Neural cell (in vitro differentiated cells): Measurements from ENCODE around the gene ADARB2. TPM values are rescaled to one million over a fixed set of nuclear protein-coding genes. Genes with fewer than 3 reads are reported as not detected.

Experiments used
- H2AFZ ChIP-seq: fragments of 200-600, 300-800 bp; sonication (generic), shearing (Covaris generic); 2 replicates; pipeline ENCODE4 v1.6.0; 2014; ENCODE audit warnings: low read depth, mild to moderate bottlenecking, antibody characterized with exemption, low read length, moderate library complexity
- H3F3A ChIP-seq: fragments of 200-600 bp; shearing (Covaris generic); 2 replicates; pipeline ENCODE4 v1.6.1; 2016; ENCODE audit warnings: mild to moderate bottlenecking, moderate library complexity, mixed read lengths, antibody characterized with exemption, low read length; ENCODE audit not compliant: insufficient read depth, poor library complexity, severe bottlenecking
- H3K27ac ChIP-seq: fragments of 200-600, 300-800 bp; sonication (generic), shearing (Covaris generic); 2 replicates; pipeline ENCODE4 v1.5.1; 2014; ENCODE audit warnings: mild to moderate bottlenecking, low read length, moderate library complexity
- H3K27me3 ChIP-seq: fragments of 300-800, 200-600 bp; sonication (generic), shearing (Covaris generic); 2 replicates; pipeline ENCODE4 v1.6.0; 2014; ENCODE audit warnings: mild to moderate bottlenecking, low read depth, low read length, moderate library complexity; ENCODE audit not compliant: insufficient read depth
- H3K36me3 ChIP-seq: fragments of 300-800, 200-600 bp; sonication (generic), shearing (Covaris generic); 2 replicates; pipeline ENCODE4 v1.5.1; 2014; ENCODE audit warnings: mild to moderate bottlenecking, antibody characterized with exemption, low read length, moderate library complexity; ENCODE audit not compliant: insufficient read depth
- H3K4me2 ChIP-seq: fragments of 300-800, 200-600 bp; sonication (generic), shearing (Covaris generic); 2 replicates; pipeline ENCODE4 v1.6.0; 2014; ENCODE audit warnings: mild to moderate bottlenecking, low read length
- H3K4me3 ChIP-seq: fragments of 300-800, 200-600 bp; sonication (generic), shearing (Covaris generic); 2 replicates; pipeline ENCODE4 v1.5.1; 2014; ENCODE audit warnings: mild to moderate bottlenecking, low read length, moderate library complexity
- H3K79me2 ChIP-seq: fragments of 200-600 bp; shearing (Covaris generic); replicated peaks from 2 replicates; pipeline ENCODE4 v1.6.0; 2014; ENCODE audit warnings: mild to moderate bottlenecking, low read length, moderate library complexity; ENCODE audit not compliant: insufficient read depth
- H3K9ac ChIP-seq: fragments of 300-800, 200-600 bp; sonication (generic), shearing (Covaris generic); 2 replicates; pipeline ENCODE4 v1.6.1; 2016; ENCODE audit warnings: mild to moderate bottlenecking, low read length, mixed read lengths
- H3K9me2 ChIP-seq: fragments of 200-600 bp; shearing (Covaris generic); 2 replicates; pipeline ENCODE4 v1.6.1; 2016; ENCODE audit warnings: mild to moderate bottlenecking, low read length, mixed read lengths; ENCODE audit not compliant: insufficient read depth
- H3K9me3 ChIP-seq: fragments of 200-600, 300-800 bp; sonication (generic), shearing (Covaris generic); 2 replicates; pipeline ENCODE4 v1.6.1; 2016; ENCODE audit warnings: mild to moderate bottlenecking, mixed run types, low read length, moderate library complexity, mixed read lengths
- H4K20me1 ChIP-seq: fragments of 200-600 bp; shearing (Covaris generic); 2 replicates; pipeline ENCODE4 v1.6.1; 2016; ENCODE audit warnings: mild to moderate bottlenecking, mixed run types; ENCODE audit not compliant: insufficient read depth
- EP300 ChIP-seq: fragments of 450-650 bp; conservative IDR thresholded peaks from 2 replicates; pipeline ENCODE4 v1.6.1; 2014; ENCODE audit warnings: antibody characterized with exemption, mild to moderate bottlenecking, moderate library complexity; ENCODE audit not compliant: poor library complexity, severe bottlenecking
- EZH2 ChIP-seq: fragments of 200-600, 300-800 bp; shearing (Covaris generic), sonication (generic); IDR thresholded peaks from 2 replicates; pipeline ENCODE4 v1.6.1; 2014; ENCODE audit warnings: antibody characterized with exemption, low read length, borderline replicate concordance, mild to moderate bottlenecking; ENCODE audit not compliant: insufficient read depth, poor library complexity, severe bottlenecking
- MXI1 ChIP-seq: fragments of 450-650 bp; conservative IDR thresholded peaks from 2 replicates; pipeline ENCODE4 v1.6.1; 2014; ENCODE audit warnings: antibody characterized with exemption, mild to moderate bottlenecking; ENCODE audit not compliant: poor library complexity, severe bottlenecking
- RAD21 ChIP-seq: fragments of 450-650 bp; conservative IDR thresholded peaks from 2 replicates; pipeline ENCODE4 v1.6.1; 2014; ENCODE audit warnings: antibody characterized with exemption, mild to moderate bottlenecking, moderate library complexity
- SMC3 ChIP-seq: fragments of 450-650 bp; conservative IDR thresholded peaks from 2 replicates; pipeline ENCODE4 v1.6.1; 2014; ENCODE audit warnings: antibody characterized with exemption, mild to moderate bottlenecking, moderate library complexity; ENCODE audit not compliant: poor library complexity
- TAF1 ChIP-seq: IDR thresholded peaks from 2 replicates; pipeline ENCODE4 v1.6.1; 2012; ENCODE audit warnings: low read depth
- polyA plus RNA-seq: library from polyadenylated mRNA; depleted of rRNA; stranded (reverse); fragments of >200 nt; gene quantifications from 2 replicates; pipeline ENCODE4 v1.2.3, GENCODE V29; 2014
- TF ChIP-seq, protein P1 (sequence below): IDR thresholded peaks from 2 replicates; pipeline ENCODE4 v1.6.1; 2012; ENCODE audit warnings: borderline replicate concordance
- TF ChIP-seq, protein P2 (sequence below): fragments of 450-650 bp; IDR thresholded peaks from 2 replicates; pipeline ENCODE4 v1.5.1; 2014; ENCODE audit warnings: antibody characterized with exemption, mild to moderate bottlenecking, moderate library complexity; ENCODE audit not compliant: poor library complexity, severe bottlenecking

ADARB2 gene
- polyA plus RNA-seq, 1 donor from 2014 or later = 3.6 TPM

DNA sequence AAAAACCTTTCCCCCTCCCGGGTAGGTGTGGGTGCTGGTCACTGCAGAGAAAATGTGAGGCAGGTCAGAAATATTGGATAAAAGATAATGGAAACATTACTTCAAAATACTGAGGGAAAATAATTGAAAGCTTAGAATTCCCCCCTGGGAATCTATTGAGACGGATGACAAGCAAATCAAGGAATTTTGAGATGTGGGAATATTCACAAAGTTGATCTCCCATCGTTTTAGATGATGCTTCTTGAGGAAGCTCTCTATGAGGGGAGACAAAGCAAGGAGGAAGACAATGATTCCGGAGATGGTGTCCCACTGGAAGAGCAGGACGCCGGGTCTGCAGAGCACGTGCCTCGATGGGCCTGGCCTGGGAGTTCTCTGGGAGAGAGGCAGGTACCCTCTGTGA, 470.2 kb downstream of the ADARB2 start:
- Histone ChIP-seq H3K36me3 (no peaks in the 10 kb centered on the region), H3K4me2 (no peak overlapping the region), H3K79me2 (no peaks in the 10 kb centered on the region), H2AFZ (no peak overlapping the region), H3K9ac (no peak overlapping the region), H3K27me3 (no peaks in the 10 kb centered on the region), H3K9me3 (no peaks in the 10 kb centered on the region), H3F3A (no peaks in the 10 kb centered on the region), H3K27ac (no peak overlapping the region), H3K4me3 (no peak overlapping the region), H3K9me2 (no peaks in the 10 kb centered on the region), H4K20me1 (no peaks in the 10 kb centered on the region)
- TF ChIP-seq, protein P1, sequence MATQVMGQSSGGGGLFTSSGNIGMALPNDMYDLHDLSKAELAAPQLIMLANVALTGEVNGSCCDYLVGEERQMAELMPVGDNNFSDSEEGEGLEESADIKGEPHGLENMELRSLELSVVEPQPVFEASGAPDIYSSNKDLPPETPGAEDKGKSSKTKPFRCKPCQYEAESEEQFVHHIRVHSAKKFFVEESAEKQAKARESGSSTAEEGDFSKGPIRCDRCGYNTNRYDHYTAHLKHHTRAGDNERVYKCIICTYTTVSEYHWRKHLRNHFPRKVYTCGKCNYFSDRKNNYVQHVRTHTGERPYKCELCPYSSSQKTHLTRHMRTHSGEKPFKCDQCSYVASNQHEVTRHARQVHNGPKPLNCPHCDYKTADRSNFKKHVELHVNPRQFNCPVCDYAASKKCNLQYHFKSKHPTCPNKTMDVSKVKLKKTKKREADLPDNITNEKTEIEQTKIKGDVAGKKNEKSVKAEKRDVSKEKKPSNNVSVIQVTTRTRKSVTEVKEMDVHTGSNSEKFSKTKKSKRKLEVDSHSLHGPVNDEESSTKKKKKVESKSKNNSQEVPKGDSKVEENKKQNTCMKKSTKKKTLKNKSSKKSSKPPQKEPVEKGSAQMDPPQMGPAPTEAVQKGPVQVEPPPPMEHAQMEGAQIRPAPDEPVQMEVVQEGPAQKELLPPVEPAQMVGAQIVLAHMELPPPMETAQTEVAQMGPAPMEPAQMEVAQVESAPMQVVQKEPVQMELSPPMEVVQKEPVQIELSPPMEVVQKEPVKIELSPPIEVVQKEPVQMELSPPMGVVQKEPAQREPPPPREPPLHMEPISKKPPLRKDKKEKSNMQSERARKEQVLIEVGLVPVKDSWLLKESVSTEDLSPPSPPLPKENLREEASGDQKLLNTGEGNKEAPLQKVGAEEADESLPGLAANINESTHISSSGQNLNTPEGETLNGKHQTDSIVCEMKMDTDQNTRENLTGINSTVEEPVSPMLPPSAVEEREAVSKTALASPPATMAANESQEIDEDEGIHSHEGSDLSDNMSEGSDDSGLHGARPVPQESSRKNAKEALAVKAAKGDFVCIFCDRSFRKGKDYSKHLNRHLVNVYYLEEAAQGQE = peak; percentile 94
- TF ChIP-seq, protein P2, sequence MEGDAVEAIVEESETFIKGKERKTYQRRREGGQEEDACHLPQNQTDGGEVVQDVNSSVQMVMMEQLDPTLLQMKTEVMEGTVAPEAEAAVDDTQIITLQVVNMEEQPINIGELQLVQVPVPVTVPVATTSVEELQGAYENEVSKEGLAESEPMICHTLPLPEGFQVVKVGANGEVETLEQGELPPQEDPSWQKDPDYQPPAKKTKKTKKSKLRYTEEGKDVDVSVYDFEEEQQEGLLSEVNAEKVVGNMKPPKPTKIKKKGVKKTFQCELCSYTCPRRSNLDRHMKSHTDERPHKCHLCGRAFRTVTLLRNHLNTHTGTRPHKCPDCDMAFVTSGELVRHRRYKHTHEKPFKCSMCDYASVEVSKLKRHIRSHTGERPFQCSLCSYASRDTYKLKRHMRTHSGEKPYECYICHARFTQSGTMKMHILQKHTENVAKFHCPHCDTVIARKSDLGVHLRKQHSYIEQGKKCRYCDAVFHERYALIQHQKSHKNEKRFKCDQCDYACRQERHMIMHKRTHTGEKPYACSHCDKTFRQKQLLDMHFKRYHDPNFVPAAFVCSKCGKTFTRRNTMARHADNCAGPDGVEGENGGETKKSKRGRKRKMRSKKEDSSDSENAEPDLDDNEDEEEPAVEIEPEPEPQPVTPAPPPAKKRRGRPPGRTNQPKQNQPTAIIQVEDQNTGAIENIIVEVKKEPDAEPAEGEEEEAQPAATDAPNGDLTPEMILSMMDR = no peak
- TF ChIP-seq SMC3 (no peak), RAD21 (no peak), MXI1 (no peak)

DNA sequence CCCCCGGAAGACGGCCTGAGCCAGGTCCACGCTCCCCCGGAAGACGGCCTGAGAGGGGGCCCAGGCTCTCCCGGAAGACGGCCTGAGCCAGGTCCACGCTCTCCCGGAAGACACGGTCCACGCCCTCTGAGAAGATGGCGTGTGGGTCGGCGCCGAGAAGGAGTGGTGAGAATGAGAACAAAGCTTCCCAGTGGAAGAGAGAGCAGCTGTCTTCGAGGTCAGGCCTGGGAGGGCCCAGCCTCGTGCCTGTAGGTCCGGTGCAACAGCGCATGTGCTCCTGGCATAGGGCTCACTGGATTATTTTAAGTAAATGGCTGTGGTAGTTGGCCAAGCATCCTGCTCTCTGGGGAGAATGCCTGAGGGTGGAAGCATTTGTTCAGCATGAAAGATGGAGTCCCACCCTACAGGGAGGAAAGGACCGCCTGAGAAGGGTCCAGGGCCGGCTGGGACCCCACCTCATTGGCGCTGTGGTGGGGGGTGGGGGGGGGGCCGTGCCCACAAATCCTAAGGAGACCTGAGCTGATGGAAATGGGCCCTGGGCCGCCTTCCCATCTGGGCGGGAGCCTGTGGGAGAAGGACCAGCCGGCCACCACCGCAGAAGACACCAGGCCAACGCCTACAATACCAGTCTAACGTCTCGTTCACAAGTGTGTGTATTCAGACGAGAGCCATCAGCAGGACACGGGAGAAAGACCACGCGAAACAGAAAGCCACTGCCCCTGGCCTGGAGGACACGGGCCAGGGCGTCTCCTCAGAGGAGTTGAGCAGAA, 471.1 kb downstream of the ADARB2 start:
- no peak overlapping the region for H2AFZ ChIP-seq
- H3K9me2 ChIP-seq = no peaks in the 10 kb centered on the region
- TF ChIP-seq EP300 (no peak), SMC3 (no peak), RAD21 (no peak), EZH2 (no peak), TAF1 (no peak), MXI1 (no peak)
- H3K27me3 ChIP-seq = no peaks in the 10 kb centered on the region
- H3K27ac ChIP-seq = no peak overlapping the region
- no peaks in the 10 kb centered on the region for H3K79me2 ChIP-seq
- H3K4me3 ChIP-seq = no peak overlapping the region
- no peak overlapping the region for H3K9ac ChIP-seq
- no peaks in the 10 kb centered on the region for H3K9me3 ChIP-seq
- no peak overlapping the region for H3K4me2 ChIP-seq
- no peaks in the 10 kb centered on the region for H3F3A ChIP-seq
- no peaks in the 10 kb centered on the region for H4K20me1 ChIP-seq
- no peaks in the 10 kb centered on the region for H3K36me3 ChIP-seq
